HG02943 (cell line): Measurements from ENCODE around the gene FAM221B.

Experiments
- ATAC-seq: cut with Tn5 transposase; IDR thresholded peaks from one replicate; pipeline ENCODE4 v1.9.1; 2021; ENCODE audit warnings: mild to moderate bottlenecking, low read depth, moderate library complexity; ENCODE audit not compliant: unreplicated experiment

Gene FAM221B

GRCh38 chr9:35826071-35826701 lies 2.3 kb downstream of the FAM221B start:
- ATAC-seq: no peak

- ATAC-seq: no peak
Measured at GRCh38 chr9:35822926-35823325, 5.6 kb downstream of the FAM221B start.

GRCh38 chr9:35820076-35820475 lies 8.5 kb downstream of the FAM221B start:
- ATAC-seq: no peak

- no peak for ATAC-seq
Measured at GRCh38 chr9:35818341-35818740, 10.2 kb downstream of the FAM221B start.

GRCh38 chr9:35816708-35817107 lies 11.8 kb downstream of the FAM221B start:
- no peak for ATAC-seq

GRCh38 chr9:35814841-35815543 lies 13.5 kb downstream of the FAM221B start, which contains the start of gene HINT2:
TSS of gene HINT2 (minus strand) at chr9:35815042. CDS start at chr9:35814979, 63 bp downstream.
- ATAC-seq: peak; percentile 67

- ATAC-seq: peak; percentile 29
Measured at GRCh38 chr9:35814106-35814840, 14.3 kb downstream of the FAM221B start.

GRCh38 chr9:35813434-35814105 lies 15.0 kb downstream of the FAM221B start:
- ATAC-seq: no peak

GRCh38 chr9:35812025-35812602 lies 16.4 kb downstream of the FAM221B start, which contains the start of gene SPAG8:
TSS of gene SPAG8 (minus strand) at chr9:35812262. CDS start at chr9:35812147, 115 bp downstream.
- ATAC-seq: peak; percentile 52

GRCh38 chr9:35811381-35812024 lies 17.0 kb downstream of the FAM221B start:
- no peak for ATAC-seq

- ATAC-seq: no peak
Measured at GRCh38 chr9:35810122-35810521, 18.4 kb downstream of the FAM221B start.

- no peak for ATAC-seq
Measured at GRCh38 chr9:35808433-35808832, 20.1 kb downstream of the FAM221B start.

- no peak for ATAC-seq
Measured at GRCh38 chr9:35806101-35806500, 22.4 kb downstream of the FAM221B start.

GRCh38 chr9:35801328-35802128 lies 27.0 kb downstream of the FAM221B start:
- ATAC-seq: no peak

GRCh38 chr9:35800530-35800929 lies 28.0 kb downstream of the FAM221B start:
- no peak for ATAC-seq

- ATAC-seq: no peak
Measured at GRCh38 chr9:35798658-35799374, 29.7 kb downstream of the FAM221B start.

- no peak for ATAC-seq
Measured at GRCh38 chr9:35797311-35798109, 31.0 kb downstream of the FAM221B start.

GRCh38 chr9:35795695-35796094 lies 32.8 kb downstream of the FAM221B start:
- ATAC-seq: no peak
